ENCODE data around the gene LMF1.

DNA sequence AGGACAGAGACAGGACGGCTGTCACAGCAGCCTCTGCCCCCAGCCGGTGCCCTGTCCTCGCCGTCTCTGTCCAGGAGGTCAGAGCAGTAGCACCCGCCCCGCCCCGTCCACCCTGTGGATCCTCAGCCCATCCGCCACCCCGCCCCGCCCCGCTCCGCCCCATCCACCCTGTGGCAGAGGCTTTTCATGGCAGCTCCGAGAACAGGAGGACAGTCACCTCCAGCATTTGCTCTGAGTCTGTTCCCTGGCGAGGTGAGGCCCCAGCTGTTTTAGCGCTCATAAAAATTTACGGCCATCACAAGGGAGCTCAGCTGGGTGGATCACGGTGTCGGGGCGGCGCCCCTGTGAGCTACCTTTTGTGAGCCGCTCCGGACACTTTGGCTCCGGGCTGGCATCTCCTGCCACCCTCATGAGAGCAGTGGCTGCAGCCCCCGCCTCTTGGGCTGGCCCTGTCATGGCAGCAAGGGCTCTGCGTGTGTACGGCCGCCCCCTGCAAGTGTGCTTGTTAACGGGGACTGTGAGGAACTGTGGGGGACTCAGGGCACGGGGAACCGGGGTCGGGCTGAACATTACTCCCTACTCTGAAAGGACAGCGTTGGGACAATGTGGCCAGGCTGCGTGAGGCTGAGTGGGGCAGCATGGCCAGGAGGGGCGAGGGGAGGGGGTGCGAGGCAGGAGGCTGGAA is 138.0 kb downstream of the LMF1 start:
- TF ChIP-seq CTCF (IDR thresholded peaks at IDR 0.05 in 2 of 3, conservative IDR thresholded peaks at IDR 0.05 in 1 of 3; ENCODE audit: borderline replicate concordance in 1 of 3, insufficient read depth in 1 of 3, low read depth in 2 of 3, low read length in 2 of 3) (no peak), YY1 (IDR thresholded peaks at IDR 0.05; ENCODE audit: extremely low read depth, insufficient replicate concordance, low read depth, low read length) (no peak), POLR2A (IDR thresholded peaks at IDR 0.05; ENCODE audit: borderline replicate concordance, extremely low read depth, insufficient read depth, insufficient read length) (no peak)

Measured in HCT116 (cell line).